Lower leg skin (tissue), 3 donors: ENCODE results near the gene KCNB1.

ENCODE experiments used
- CTCF ChIP-seq, 3 donors: fragments of 450-650 bp; IDR thresholded peaks; one replicate each; pipeline ENCODE4 v1.5.1; 2016; ENCODE audit warnings: antibody characterized with exemption in 3 of 3, mild to moderate bottlenecking in 3 of 3, moderate library complexity in 2 of 3
- POLR2A ChIP-seq, 2 donors: fragments of 450-650 bp; IDR thresholded peaks; one replicate each; pipeline ENCODE4 v1.6.1; 2016 to 2017; ENCODE audit warnings: antibody characterized with exemption in 2 of 2, mild to moderate bottlenecking in 1 of 2, moderate library complexity in 1 of 2

GRCh38 chr20:49343246-49343645 is 139.2 kb downstream of the KCNB1 start:
- no peak for TF ChIP-seq CTCF (IDR thresholded peaks at IDR 0.05)
- no peak for TF ChIP-seq POLR2A (IDR thresholded peaks at IDR 0.05)
